Naive thymus-derived CD4-positive, alpha-beta T cell (primary cell): ENCODE measurements around the gene CACHD1. TPM values are rescaled to one million over a fixed set of nuclear protein-coding genes. Genes with fewer than 3 reads are reported as not detected.

Source experiments
- ATAC-seq: fragments of 150-1000 bp; cut with Tn5 transposase; 2 replicates; pipeline ENCODE4 v1.10.0; 2021; ENCODE audit warnings: mild to moderate bottlenecking, moderate library complexity
- CTCF ChIA-PET: fragments of 350-600 bp; sonication (Branson Sonifier 250); formaldehyde crosslinking; loops from one replicate; lab custom pipeline; 2021; ENCODE audit warnings: antibody characterized with exemption; lab: Charles Lee
- POLR2A ChIA-PET: fragments of 350-600 bp; sonication (Branson Sonifier 250); formaldehyde crosslinking; loops from one replicate; lab custom pipeline; 2021; ENCODE audit warnings: antibody characterized with exemption, inconsistent platforms; lab: Charles Lee
- DNase-seq, 9 donors: peaks; one replicate each; pipeline versions ENCODE4 v3.0.0 to v3.0.0-alpha.2; 2020 to 2022; ENCODE audit warnings: mixed read lengths in 1 of 9
- H3K27ac ChIP-seq: one replicate; pipeline ENCODE4 v1.7.0; 2013; ENCODE audit warnings: mild to moderate bottlenecking, low read depth, low read length, moderate library complexity
- H3K27me3 ChIP-seq, 2 donors: one replicate each; pipeline ENCODE4 v1.7.0; 2013; ENCODE audit warnings: low read length in 2 of 2, mild to moderate bottlenecking in 2 of 2, moderate library complexity in 2 of 2; ENCODE audit not compliant: control insufficient read depth in 2 of 2, insufficient read depth in 2 of 2
- H3K36me3 ChIP-seq, 3 experiments: 1 replicate in 2 of 3; 2 replicates in 1 of 3; pipeline ENCODE4 v1.7.0; 2013; ENCODE audit warnings: low read length in 3 of 3, mild to moderate bottlenecking in 3 of 3, moderate library complexity in 1 of 3; ENCODE audit not compliant: insufficient read depth in 3 of 3, control insufficient read depth in 2 of 3
- H3K4me1 ChIP-seq, 2 donors: one replicate each; pipeline ENCODE4 v1.7.0; 2013; ENCODE audit warnings: low read length in 2 of 2, mild to moderate bottlenecking in 2 of 2, moderate library complexity in 1 of 2; ENCODE audit not compliant: control insufficient read depth in 2 of 2, insufficient read depth in 2 of 2
- H3K4me3 ChIP-seq: 2 replicates; pipeline ENCODE4 v1.7.0; 2013; ENCODE audit warnings: mild to moderate bottlenecking, low read length
- H3K9me3 ChIP-seq, 3 experiments: 1 replicate in 2 of 3; 2 replicates in 1 of 3; pipeline ENCODE4 v1.7.0; 2013; ENCODE audit warnings: low read length in 3 of 3; ENCODE audit not compliant: control insufficient read depth in 2 of 3
- H3K27ac Mint-ChIP-seq, 9 donors: one replicate each; pipeline ENCODE4 v1.8.0; 2020 to 2022; ENCODE audit warnings: mixed read lengths in 9 of 9, mild to moderate bottlenecking in 8 of 9, moderate library complexity in 5 of 9, inconsistent platforms in 2 of 9
- H3K27me3 Mint-ChIP-seq, 5 donors: one replicate each; pipeline ENCODE4 v1.8.0; 2021 to 2022; ENCODE audit warnings: mixed read lengths in 5 of 5, mild to moderate bottlenecking in 1 of 5
- H3K36me3 Mint-ChIP-seq, 5 donors: one replicate each; pipeline ENCODE4 v1.8.0; 2020 to 2022; ENCODE audit warnings: mixed read lengths in 5 of 5, mild to moderate bottlenecking in 3 of 5, inconsistent platforms in 1 of 5
- H3K4me1 Mint-ChIP-seq, 7 donors: one replicate each; pipeline ENCODE4 v1.8.0; 2020 to 2022; ENCODE audit warnings: mixed read lengths in 7 of 7, mild to moderate bottlenecking in 3 of 7, inconsistent platforms in 1 of 7
- H3K4me3 Mint-ChIP-seq, 10 donors: one replicate each; pipeline ENCODE4 v1.8.0; 2020 to 2022; ENCODE audit warnings: mild to moderate bottlenecking in 10 of 10, mixed read lengths in 10 of 10, moderate library complexity in 6 of 10, inconsistent platforms in 2 of 10
- H3K9me3 Mint-ChIP-seq, 11 donors: one replicate each; pipeline ENCODE4 v1.8.0; 2020 to 2022; ENCODE audit warnings: mixed read lengths in 11 of 11, mild to moderate bottlenecking in 4 of 11, inconsistent platforms in 1 of 11, moderate library complexity in 1 of 11
- intact Hi-C, 2 donors: fragments of 100-400 bp; cut with micrococcal nuclease; formaldehyde crosslinking; loops; one replicate each; pipeline ENCODE4 v1.15.1; 2023
- polyA plus RNA-seq, 2 donors: library from polyadenylated mRNA; unstranded; fragments of 300-500 nt; fragmentation: Illumina TruSeq; gene quantifications; one replicate each; pipeline ENCODE4 v1.2.3, GENCODE V29; 2021
- total RNA-seq, 6 experiments: library from RNA in 5 of 6; stranded (reverse) in 5 of 6; gene quantifications; 1 replicate in 5 of 6; 2 replicates in 1 of 6; pipeline ENCODE4 v1.2.3 and lab custom pipeline; 2021 to 2026

The CACHD1 gene
- total and polyA plus RNA-seq, 7 experiments from 2014 or later = 0.15 to 9.0 (median 3.4) TPM

GRCh38 chr1:64458915-64459314, 11.0 kb upstream of the CACHD1 start:
- Mint-ChIP-seq H3K27me3 (peaks cover 0 to 12% (median 6%) of the 10 kb centered on the region in 5 donors), H3K4me3 (no peak overlapping the region), H3K27ac (no peak overlapping the region), H3K9me3 (no peaks in the 10 kb centered on the region), H3K4me1 (no peaks in the 10 kb centered on the region), H3K36me3 (no peaks in the 10 kb centered on the region)
- intact Hi-C loops = no loop called here
- Histone ChIP-seq H3K27me3 (no peaks in the 10 kb centered on the region), H3K4me1 (no peaks in the 10 kb centered on the region), H3K9me3 (no peaks in the 10 kb centered on the region), H3K36me3 (no peaks in the 10 kb centered on the region), H3K27ac (no peak overlapping the region), H3K4me3 (no peak overlapping the region)
- DNase-seq (no peak), ATAC-seq (no peak)
- ChIA-PET CTCF (no interaction called here), POLR2A (no interaction called here)

GRCh38 chr1:64459743-64460142, 10.2 kb upstream of the CACHD1 start:
- no peaks in the 10 kb centered on the region for H3K4me1 ChIP-seq
- intact Hi-C loops = no loop called here
- CTCF ChIA-PET = interaction anchor here (0.6 kb wide), 1 partner anchor 865 kb away, joined by 3 read pairs; no protein-coding TSS in a partner anchor
- no peaks in the 10 kb centered on the region for H3K9me3 Mint-ChIP-seq
- H3K4me3 Mint-ChIP-seq = no peak overlapping the region
- no peak overlapping the region for H3K27ac Mint-ChIP-seq
- H3K27me3 ChIP-seq = no peaks in the 10 kb centered on the region
- H3K36me3 ChIP-seq = no peaks in the 10 kb centered on the region
- no peak overlapping the region for H3K27ac ChIP-seq
- ATAC-seq (no peak), DNase-seq (no peak)
- no peak overlapping the region for H3K4me3 ChIP-seq
- H3K27me3 Mint-ChIP-seq = peaks cover 0 to 12% (median 6%) of the 10 kb centered on the region in 5 donors
- H3K36me3 Mint-ChIP-seq = no peaks in the 10 kb centered on the region
- no peaks in the 10 kb centered on the region for H3K4me1 Mint-ChIP-seq
- H3K9me3 ChIP-seq = no peaks in the 10 kb centered on the region
- POLR2A ChIA-PET = no interaction called here

- CTCF ChIA-PET = no interaction called here
- Histone ChIP-seq H3K27ac (no peak overlapping the region), H3K9me3 (no peaks in the 10 kb centered on the region), H3K36me3 (no peaks in the 10 kb centered on the region), H3K4me3 (no peak overlapping the region), H3K4me1 (peaks cover 0 to 8% of the 10 kb centered on the region in 2 donors), H3K27me3 (no peaks in the 10 kb centered on the region)
- POLR2A ChIA-PET = no interaction called here
- intact Hi-C loops = no loop called here
- no peak for DNase-seq
- peaks cover 0 to 4% (median 0%) of the 10 kb centered on the region in 5 donors for H3K36me3 Mint-ChIP-seq
- no peaks in the 10 kb centered on the region for H3K9me3 Mint-ChIP-seq
- no peak for ATAC-seq
- H3K27me3 Mint-ChIP-seq = peaks cover 24 to 41% (median 32%) of the 10 kb centered on the region in 5 donors
- no peak overlapping the region for H3K27ac Mint-ChIP-seq
- no peak overlapping the region for H3K4me3 Mint-ChIP-seq
- peaks cover 4 to 13% (median 9%) of the 10 kb centered on the region in 7 donors for H3K4me1 Mint-ChIP-seq
Observed at GRCh38 chr1:64466033-64466432, 3.9 kb upstream of the CACHD1 start.

GRCh38 chr1:64469116-64469976, 583 bp upstream of the CACHD1 start:
- peaks cover 0 to 4% (median 0%) of the 10 kb centered on the region in 5 donors for H3K36me3 Mint-ChIP-seq
- ChIA-PET CTCF (interaction anchor here (1.2 kb wide), 1 partner anchor 206 kb away, joined by 3 read pairs; no protein-coding TSS in a partner anchor), POLR2A (no interaction called here)
- peak overlapping the region; percentile 46 to 99 (median 86) for H3K4me3 Mint-ChIP-seq
- H3K9me3 ChIP-seq = no peaks in the 10 kb centered on the region
- no peaks in the 10 kb centered on the region for H3K9me3 Mint-ChIP-seq
- peaks cover 28 to 63% (median 44%) of the 10 kb centered on the region in 5 donors for H3K27me3 Mint-ChIP-seq
- H3K27ac ChIP-seq = peak overlapping the region; percentile 59
- no peaks in the 10 kb centered on the region for H3K36me3 ChIP-seq
- peak overlapping the region in 5 of 9 donors; percentile 26 to 72 (median 29) for H3K27ac Mint-ChIP-seq
- H3K4me1 ChIP-seq = peaks cover 0 to 12% of the 10 kb centered on the region in 2 donors
- intact Hi-C loops = no loop called here
- no peak for ATAC-seq
- peak in 2 of 9 donors; percentile 4 to 5 for DNase-seq
- H3K4me3 ChIP-seq = peak overlapping the region; percentile 46
- H3K4me1 Mint-ChIP-seq = peaks cover 12 to 45% (median 24%) of the 10 kb centered on the region in 7 donors
- no peaks in the 10 kb centered on the region for H3K27me3 ChIP-seq

- peaks cover 0 to 4% (median 0%) of the 10 kb centered on the region in 5 donors for H3K36me3 Mint-ChIP-seq
- H3K27me3 Mint-ChIP-seq = peaks cover 28 to 64% (median 41%) of the 10 kb centered on the region in 5 donors
- peak overlapping the region; percentile 54 for H3K4me3 ChIP-seq
- ChIA-PET POLR2A (no interaction called here), CTCF (interaction anchor here (0.7 to 0.8 kb wide), 2 partner anchors 42 to 82 kb away, joined by 3 read pairs; no protein-coding TSS in a partner anchor)
- H3K27me3 ChIP-seq = no peaks in the 10 kb centered on the region
- intact Hi-C loops = loop anchor here (1.0 to 10.0 kb wide), 12 partner anchors 34 to 594 kb away; partner anchors contain the start of gene RAVER2 (in 1 of the 2)
- H3K4me3 Mint-ChIP-seq = peak overlapping the region; percentile 84 to 99 (median 94)
- ATAC-seq = peak; percentile 13
- H3K9me3 Mint-ChIP-seq = no peaks in the 10 kb centered on the region
- no peaks in the 10 kb centered on the region for H3K9me3 ChIP-seq
- H3K36me3 ChIP-seq = no peaks in the 10 kb centered on the region
- peaks cover 13 to 52% (median 24%) of the 10 kb centered on the region in 7 donors for H3K4me1 Mint-ChIP-seq
- peak overlapping the region; percentile 59 for H3K27ac ChIP-seq
- H3K27ac Mint-ChIP-seq = peak overlapping the region in 7 of 9 donors; percentile 29 to 73 (median 67)
- H3K4me1 ChIP-seq = peaks cover 0 to 12% of the 10 kb centered on the region in 2 donors
- peak in 1 of 9 donors; percentile 14 for DNase-seq
Observed at GRCh38 chr1:64470665-64471217, 812 bp downstream of the CACHD1 start.

GRCh38 chr1:64471218-64472039, 1.5 kb downstream of the CACHD1 start:
- Histone ChIP-seq H3K9me3 (no peaks in the 10 kb centered on the region), H3K27ac (no peak overlapping the region), H3K4me1 (peaks cover 0 to 12% of the 10 kb centered on the region in 2 donors), H3K27me3 (no peaks in the 10 kb centered on the region), H3K4me3 (peak overlapping the region; percentile 54), H3K36me3 (no peaks in the 10 kb centered on the region)
- H3K36me3 Mint-ChIP-seq = peaks cover 0 to 4% (median 0%) of the 10 kb centered on the region in 5 donors
- no peak for ATAC-seq
- peaks cover 28 to 63% (median 41%) of the 10 kb centered on the region in 5 donors for H3K27me3 Mint-ChIP-seq
- intact Hi-C loops = loop anchor here (2.0 to 10.0 kb wide), 5 partner anchors 33 to 593 kb away; no protein-coding TSS in a partner anchor
- POLR2A ChIA-PET = no interaction called here
- H3K9me3 Mint-ChIP-seq = no peaks in the 10 kb centered on the region
- CTCF ChIA-PET = interaction anchor here (0.7 to 0.8 kb wide), 3 partner anchors 41 to 81 kb away, joined by 3 read pairs; no protein-coding TSS in a partner anchor
- H3K4me1 Mint-ChIP-seq = peaks cover 13 to 59% (median 25%) of the 10 kb centered on the region in 7 donors
- H3K4me3 Mint-ChIP-seq = peak overlapping the region; percentile 84 to 99 (median 94)
- peak; percentile 2 to 33 (median 19) for DNase-seq
- H3K27ac Mint-ChIP-seq = peak overlapping the region; percentile 16 to 78 (median 67)
